K562 (cell line): Measurements from ENCODE around the gene SLC35A4. TPM values are rescaled to one million over a fixed set of nuclear protein-coding genes. Genes with fewer than 3 reads are reported as not detected.

Source experiments
- BRF2 ChIP-seq: IDR thresholded peaks from 3 replicates; pipeline ENCODE4 v1.6.1; 2011; ENCODE audit warnings: borderline replicate concordance, mild to moderate bottlenecking; ENCODE audit not compliant: insufficient read length, insufficient read depth
- CBX1 ChIP-seq: sonication (generic); IDR thresholded peaks from 2 replicates; pipeline ENCODE4 v1.6.1; 2016; ENCODE audit warnings: antibody characterized with exemption, low read depth, mild to moderate bottlenecking
- CXXC5 ChIP-seq: fragments of 250-450 bp; sonication (Bioruptor Pico); IDR thresholded peaks from 2 replicates; pipeline ENCODE4 v1.8.0; 2022; ENCODE audit warnings: inconsistent platforms, mild to moderate bottlenecking, moderate library complexity
- GATAD2B ChIP-seq: fragments of 450-650 bp; IDR thresholded peaks from 2 replicates; pipeline ENCODE4 v1.6.1; 2017; ENCODE audit warnings: mild to moderate bottlenecking, borderline replicate concordance
- HCFC1 ChIP-seq: IDR thresholded peaks from 2 replicates; pipeline ENCODE4 v1.6.1; 2012; ENCODE audit warnings: low read depth, low read length, improper control_type of control experiment
- L3MBTL2 ChIP-seq: fragments of 450-650 bp; IDR thresholded peaks from 2 replicates; pipeline ENCODE4 v1.6.1; 2016; ENCODE audit warnings: mild to moderate bottlenecking, moderate library complexity
- MGA ChIP-seq: fragments of 450-650 bp; IDR thresholded peaks from 2 replicates; pipeline ENCODE4 v1.6.1; 2016; ENCODE audit warnings: mild to moderate bottlenecking, moderate library complexity
- MLLT1 ChIP-seq, 2 experiments: fragments of 450-650 bp; IDR thresholded peaks; 2 replicates each; pipeline ENCODE4 v1.6.1; 2016
- RB1 ChIP-seq: fragments of 450-650 bp; IDR thresholded peaks from 2 replicates; pipeline ENCODE4 v1.6.1; 2017; ENCODE audit warnings: low read depth, mild to moderate bottlenecking
- SIN3A ChIP-seq, 2 experiments: fragments of 150-350 bp in 1 of 2; IDR thresholded peaks; 2 replicates each; pipeline ENCODE4 v1.6.1; 2011 to 2016; ENCODE audit warnings: borderline replicate concordance in 2 of 2, low read depth in 2 of 2, low read length in 2 of 2, mild to moderate bottlenecking in 2 of 2, moderate library complexity in 2 of 2; ENCODE audit not compliant: control insufficient read depth in 1 of 2
- TEAD1 ChIP-seq, 2 experiments: fragments of 450-650 bp in 1 of 2; sonication (generic) in 1 of 2; formaldehyde crosslinking; IDR thresholded peaks; 2 replicates each; pipeline versions ENCODE4 v1.4.0 to v1.8.0; 2020 to 2022; ENCODE audit warnings: mild to moderate bottlenecking in 2 of 2, missing genetic modification reagents in 1 of 2
- ZBED1 ChIP-seq: IDR thresholded peaks from 2 replicates; pipeline ENCODE4 v1.6.1; 2014
- ZNF184 ChIP-seq: sonication (generic); formaldehyde crosslinking; IDR thresholded peaks from 2 replicates; pipeline ENCODE4 v1.5.0; 2020; ENCODE audit warnings: missing genetic modification reagents
- polyA plus RNA-seq, 8 experiments: library from polyadenylated mRNA; depleted of rRNA in 4 of 8; stranded (reverse) in 5 of 8; unstranded in 3 of 8; fragments of >200 nt; fragmentation: Nextera tagmentation in 2 of 8; fragmentation: Illumina TruSeq in 1 of 8; extraction: Ambion mirVana in 2 of 8; extraction: Trizol in 1 of 8; gene quantifications; 2 replicates each; pipeline versions ENCODE4 v1.2.1 to v1.2.3, GENCODE V29; 2011 to 2014; ENCODE audit warnings: inconsistent platforms in 1 of 8, missing spikeins in 1 of 8
- total RNA-seq, 7 experiments: library from RNA; depleted of rRNA in 6 of 7; stranded (reverse); fragments of >200 nt in 6 of 7; fragmentation: Illumina TruSeq in 2 of 7; extraction: Trizol in 2 of 7; gene quantifications; 2 replicates each; pipeline versions ENCODE4 v1.2.1 to v1.2.3, GENCODE V29; 2011 to 2021; ENCODE audit warnings: low replicate concordance in 1 of 7

The SLC35A4 gene
- total and polyA plus RNA-seq, 9 of the 15 experiments (the other 6 are each of a cell fraction or from before 2014, with no cell fraction given) = 21.8 to 171 (median 42.5) TPM

- peak; percentile 46 for TF ChIP-seq HCFC1
- peak; percentile 47; the same call in 1 of the 2 replicates for TF ChIP-seq MGA
- peak in 1 of 2 experiments; percentile 58; a peak in 1 of 4 replicates for TF ChIP-seq TEAD1 (CRISPR knock-in tag; IDR thresholded peaks at IDR 0.05)
- peak in 1 of 2 experiments; percentile 81; a peak in 2 of 4 replicates for TF ChIP-seq SIN3A (IDR thresholded peaks at IDR 0.05; ENCODE audit: borderline replicate concordance in 2 of 2, control insufficient read depth in 1 of 2, low read depth in 2 of 2, low read length in 2 of 2)
- no peak for TF ChIP-seq MLLT1 (IDR thresholded peaks at IDR 0.05)
- peak; percentile 71; the same call in 1 of the 2 replicates for TF ChIP-seq CBX1
- peak; percentile 71 for TF ChIP-seq L3MBTL2
- TF ChIP-seq ZNF184 = no peak
- TF ChIP-seq CXXC5 (CRISPR knock-in tag) = peak; percentile 91
- no peak for TF ChIP-seq GATAD2B
- TF ChIP-seq RB1 = peak; percentile 55
- no peak for TF ChIP-seq BRF2
- TF ChIP-seq ZBED1 = no peak
Observed at GRCh38 chr5:140557136-140557805, 7.4 kb upstream of the SLC35A4 start, which contains the start of gene SRA1 (continued).
